ENCODE results near the gene RGPD3.
"Not testable (repeated sequence)": the region's sequence is repeated elsewhere in the genome, so short reads cannot be mapped to it uniquely, and the experiment has no call there.

RGPD3 gene

DNA sequence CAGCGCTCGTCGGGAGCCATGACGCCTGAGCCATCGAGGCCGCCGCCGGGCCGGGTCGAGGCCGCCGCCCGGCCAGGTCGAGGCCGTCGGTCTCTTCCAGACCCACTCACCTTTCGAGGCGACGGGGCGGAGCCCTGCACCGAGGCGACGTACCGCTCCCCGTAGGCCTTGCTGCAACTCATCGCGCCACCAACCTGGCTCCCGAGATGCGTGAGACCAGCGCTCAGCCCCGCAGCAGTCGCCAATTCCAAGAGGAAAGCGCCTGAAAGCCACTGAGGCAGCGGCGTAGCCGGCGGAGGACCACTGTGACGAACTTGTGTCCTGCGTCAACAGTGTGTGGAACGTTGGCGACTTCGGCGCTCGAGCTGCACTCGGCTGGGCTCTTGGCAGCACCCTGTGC lies at the start of gene RGPD3:
Gene RGPD3, minus strand, starts transcription at position 307 of the 400 bp plus-strand sequence. Its CDS starts 125 bp downstream, at position 182.
- not testable (repeated sequence) for DNase-seq (ENCODE audit: low read depth)

DNA sequence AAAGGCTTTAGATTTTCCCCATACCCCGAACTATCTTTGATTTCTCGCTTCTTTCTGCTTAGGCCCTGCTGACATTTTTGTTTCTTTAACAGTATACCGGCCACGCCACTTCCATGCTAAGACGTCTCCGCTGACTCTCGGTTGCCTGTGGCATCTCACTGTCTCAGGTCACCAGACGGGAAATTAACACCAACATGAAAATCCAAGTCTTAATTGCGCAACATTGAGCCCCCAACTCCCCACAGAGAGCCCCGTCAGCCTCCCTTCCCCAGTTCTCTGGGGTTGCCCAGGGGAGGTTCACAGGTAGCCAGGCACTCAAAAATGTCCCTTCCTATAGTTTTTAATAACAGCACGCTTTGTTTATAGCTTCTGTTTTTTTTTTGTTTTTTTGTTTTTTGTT lies 49.1 kb upstream of the RGPD3 start:
- DNase-seq (ENCODE audit: low read depth) = no peak

DNA sequence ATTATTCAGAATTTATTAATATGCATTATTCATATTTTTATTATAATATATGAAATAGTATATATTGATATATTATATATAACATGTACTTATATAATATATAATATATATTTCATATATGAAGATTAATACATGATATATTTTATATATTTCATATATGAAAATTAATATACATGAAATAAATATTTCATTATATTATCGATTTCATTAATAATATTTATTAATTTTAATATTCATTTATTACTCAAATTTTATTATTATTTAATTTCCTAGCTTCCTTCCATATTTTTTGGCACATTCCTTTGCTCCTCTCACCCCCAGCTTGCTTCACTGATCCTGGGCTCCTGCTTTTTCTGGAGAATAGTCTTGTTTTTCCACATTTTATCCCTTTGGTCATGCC lies 48.7 kb upstream of the RGPD3 start:
- DNase-seq (ENCODE audit: low read depth) = no peak

DNA sequence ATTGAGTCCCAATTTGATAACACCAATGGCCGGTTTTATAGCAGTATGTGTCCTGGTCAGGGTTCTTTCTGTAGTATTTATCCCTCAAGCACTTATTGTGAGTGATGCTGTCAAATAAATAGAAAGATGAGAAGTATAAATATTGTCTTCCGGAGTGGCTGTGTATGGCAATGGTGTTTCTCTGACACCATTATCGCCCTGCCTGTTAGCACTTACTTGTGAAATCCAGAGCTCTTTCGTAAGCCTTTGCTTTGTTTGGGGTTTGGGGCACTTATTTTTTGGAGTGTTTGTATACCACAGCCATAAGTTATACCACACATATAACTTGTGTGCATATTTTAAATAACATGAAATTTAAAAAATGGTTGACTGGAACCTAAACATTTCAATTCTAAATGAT lies 48.2 kb upstream of the RGPD3 start:
- no peak for DNase-seq (ENCODE audit: low read depth)

DNA sequence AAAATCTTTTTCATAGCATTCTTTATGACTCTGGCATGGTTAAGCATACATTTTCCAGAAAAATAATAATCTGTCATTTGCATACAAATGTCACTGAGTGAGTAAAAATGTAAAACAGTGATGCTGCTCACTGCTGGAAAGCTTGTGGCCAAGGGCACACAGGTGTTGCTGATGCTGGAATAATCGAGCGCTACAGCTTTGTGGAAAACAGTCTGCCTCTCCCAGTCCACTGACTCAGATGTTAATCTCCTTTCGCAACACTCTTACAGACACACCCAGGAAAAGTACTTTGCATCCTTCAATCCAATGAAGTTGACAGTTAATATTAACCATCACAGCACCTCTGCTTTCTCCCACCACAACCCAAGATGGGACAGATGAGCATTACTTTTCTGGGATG lies 46.6 kb upstream of the RGPD3 start:
- DNase-seq (ENCODE audit: low read depth) = peak; percentile 63

DNA sequence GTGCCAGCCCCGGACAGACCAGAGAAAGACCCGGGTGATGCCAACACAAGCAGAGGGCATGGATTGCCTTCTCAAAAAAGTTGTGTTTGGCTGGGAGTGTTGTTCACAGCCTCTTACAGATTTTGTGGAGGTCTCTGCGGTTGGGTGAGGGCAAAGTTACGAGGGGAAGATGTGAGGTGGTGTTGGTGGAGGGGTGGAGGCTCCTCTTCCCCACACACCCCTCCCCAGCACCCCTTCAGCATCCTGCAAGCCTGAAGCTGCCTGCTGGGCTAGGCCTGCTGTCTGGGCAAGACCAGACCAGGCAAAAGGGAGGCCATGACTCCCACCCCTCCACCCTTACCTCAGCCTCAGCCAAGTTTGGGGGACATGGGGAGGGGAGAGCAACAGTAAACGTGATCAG lies 45.2 kb upstream of the RGPD3 start:
- not testable (repeated sequence) for DNase-seq (ENCODE audit: low read depth)

DNA sequence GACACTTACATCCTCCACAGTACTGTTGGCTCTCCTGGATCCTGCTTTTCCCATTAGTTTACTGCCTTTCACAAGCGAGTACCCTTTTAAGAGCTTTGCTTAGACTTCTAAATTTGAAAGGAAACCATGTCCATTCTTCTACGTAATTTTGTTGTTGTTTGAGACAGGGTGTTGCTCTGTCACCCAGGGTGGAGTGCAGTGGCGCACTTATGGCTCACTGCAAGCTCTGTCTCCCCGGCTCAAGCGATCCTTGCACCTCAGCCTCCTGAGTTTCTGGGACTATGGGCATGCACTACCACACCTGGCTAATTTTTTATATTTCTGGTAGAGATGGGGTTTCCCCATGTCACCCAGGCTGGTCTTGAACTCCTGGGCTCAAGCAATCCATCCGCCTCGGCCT lies 43.7 kb upstream of the RGPD3 start:
- DNase-seq (ENCODE audit: low read depth) = not testable (repeated sequence)

DNA sequence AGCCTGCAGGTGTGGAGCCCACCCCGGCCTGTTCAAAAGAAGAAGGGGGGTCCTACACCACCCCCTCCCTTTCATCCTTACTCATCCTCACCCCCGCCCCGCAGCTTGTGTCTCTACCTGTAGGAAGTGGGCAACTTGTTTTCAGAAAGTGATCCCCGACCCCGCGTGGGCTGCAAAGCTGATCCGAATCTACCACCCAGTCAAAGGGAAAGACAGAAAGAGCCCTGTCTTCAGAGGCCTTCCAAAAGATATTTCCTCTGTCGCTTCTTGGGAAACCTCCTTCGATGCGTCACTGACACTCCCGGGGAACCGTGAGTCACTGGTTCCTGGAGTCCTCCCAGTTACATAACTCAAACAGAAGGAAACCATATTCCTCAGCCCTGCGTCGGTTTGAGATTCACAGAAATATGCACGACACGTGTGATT lies 43.3 kb upstream of the RGPD3 start:
- peak; percentile 84 for DNase-seq (ENCODE audit: low read depth)

DNA sequence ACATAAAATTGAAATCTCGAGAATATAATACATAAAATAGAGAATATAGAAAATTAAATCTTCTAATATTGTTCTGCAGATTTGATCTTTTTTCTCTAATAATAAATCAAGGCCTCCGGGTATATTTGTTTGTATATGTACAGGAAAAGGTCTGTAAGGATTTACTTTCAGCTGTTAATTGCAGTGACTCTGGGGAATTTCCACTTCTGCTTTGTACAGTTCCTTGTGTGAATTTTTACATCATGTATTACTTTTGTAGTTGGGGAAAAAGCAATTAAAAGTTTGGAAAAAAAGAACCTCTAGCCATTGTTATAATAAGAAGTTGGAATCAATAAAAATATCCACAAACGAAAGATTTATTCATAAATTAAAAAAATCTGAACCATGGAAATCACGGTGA lies 42.6 kb upstream of the RGPD3 start:
- not testable (repeated sequence) for DNase-seq (ENCODE audit: low read depth)

DNA sequence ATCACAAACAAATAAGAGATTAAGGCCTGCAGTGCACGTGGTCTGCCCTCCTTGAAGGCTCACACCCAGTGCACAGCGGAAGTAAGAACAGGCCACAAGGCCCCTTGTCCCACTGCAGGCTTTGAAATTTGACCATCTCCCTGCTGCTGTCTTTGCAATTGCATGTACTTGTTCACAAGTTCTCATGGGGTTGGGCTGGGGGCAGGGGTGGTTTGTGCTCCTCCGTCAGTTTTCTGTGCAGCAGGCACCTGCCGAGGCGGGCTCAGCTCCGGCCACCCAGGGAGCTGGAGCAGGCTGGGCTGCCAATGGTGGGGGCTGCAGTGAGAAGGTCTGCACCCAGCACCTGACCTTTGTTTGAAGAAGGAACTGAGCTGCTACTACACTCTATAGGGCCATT lies 41.2 kb upstream of the RGPD3 start:
- DNase-seq (ENCODE audit: low read depth) = not testable (repeated sequence)

DNA sequence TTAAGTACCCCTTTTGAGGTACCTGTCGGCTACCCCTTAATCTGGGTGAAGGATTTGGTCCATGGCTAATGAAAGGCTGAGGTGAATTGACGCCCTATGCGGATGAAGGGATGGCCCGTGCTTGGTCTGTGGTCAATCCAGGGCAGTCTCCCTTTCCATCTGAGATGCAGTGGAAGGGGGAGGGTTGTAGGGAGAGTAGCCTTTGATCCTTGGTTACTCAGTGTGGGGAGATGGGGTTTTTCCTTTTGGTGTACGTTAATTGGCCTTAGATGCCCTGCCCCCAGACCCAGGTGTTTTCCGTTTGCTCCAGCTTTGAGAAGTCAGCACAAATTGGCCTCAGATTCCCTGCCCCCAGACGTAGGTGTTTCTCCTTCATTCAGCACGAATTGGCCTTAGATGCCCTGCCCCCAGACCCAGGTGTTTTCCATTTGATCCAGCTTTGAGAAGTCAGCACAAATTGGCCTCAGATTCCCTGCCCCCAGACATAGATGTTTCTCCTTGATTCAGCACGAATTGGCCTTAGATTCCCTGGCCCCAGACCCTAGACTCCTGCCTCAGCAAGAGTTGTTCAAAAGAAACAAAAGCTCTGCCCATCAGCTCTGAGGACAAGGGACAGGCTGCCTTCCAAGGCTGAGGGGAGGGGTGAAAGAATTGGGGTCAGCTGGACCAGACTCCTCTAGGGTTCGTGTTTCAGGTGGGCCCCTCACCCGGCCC lies 40.6 kb upstream of the RGPD3 start:
- not testable (repeated sequence) for DNase-seq (ENCODE audit: low read depth)

DNA sequence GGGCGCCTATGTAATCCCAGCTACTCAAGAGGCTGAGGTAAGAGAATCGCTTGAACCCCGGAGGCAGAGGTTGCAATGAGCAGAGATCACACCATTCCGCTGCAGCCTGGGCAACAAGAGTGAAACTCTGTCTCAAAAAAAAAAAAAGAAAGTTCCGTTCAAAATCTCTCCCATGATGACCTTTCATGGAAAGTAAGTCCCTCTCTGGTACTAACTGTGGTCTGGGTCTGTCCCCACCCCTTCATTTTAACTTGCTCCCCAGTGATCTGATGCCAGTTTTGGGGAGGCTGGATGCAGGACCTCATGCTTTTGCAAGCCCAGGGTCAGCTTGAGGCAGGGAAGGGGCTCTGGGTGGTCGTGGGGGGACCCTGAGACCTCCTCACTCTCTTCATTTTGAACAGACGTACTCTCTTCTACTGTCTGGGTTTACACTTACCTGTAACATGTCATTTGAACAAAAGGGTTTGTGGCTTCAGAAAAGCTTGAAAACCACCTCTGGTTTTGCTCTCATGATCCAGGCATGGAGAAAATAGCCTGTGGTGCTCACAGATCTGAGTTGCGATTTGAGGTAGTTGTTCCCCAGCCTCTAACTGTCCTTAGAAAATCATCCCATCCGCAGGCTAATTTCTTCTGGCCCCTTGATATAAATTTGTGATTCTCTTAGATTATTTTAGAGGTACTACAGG lies 37.9 kb upstream of the RGPD3 start:
- DNase-seq (ENCODE audit: low read depth) = not testable (repeated sequence)

DNA sequence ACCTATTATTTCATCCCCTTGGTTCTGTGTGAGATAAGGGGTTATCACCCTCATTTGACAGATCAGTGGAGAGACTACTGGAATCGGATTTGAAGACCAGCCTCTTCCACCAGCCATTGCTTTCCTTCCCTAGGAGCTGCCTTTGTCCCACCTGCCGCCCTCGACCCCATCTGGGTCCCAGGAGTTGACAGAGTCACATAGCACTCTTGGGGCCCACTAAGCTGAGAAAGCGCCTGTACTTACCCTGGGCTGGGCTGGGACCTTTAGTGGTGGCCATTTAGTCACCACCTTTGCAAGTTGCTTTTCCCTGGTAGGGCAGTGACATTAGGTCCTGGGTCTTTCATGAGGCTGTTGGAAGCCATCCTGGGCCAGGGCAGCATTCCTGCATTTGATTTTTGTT lies 36.6 kb upstream of the RGPD3 start:
- DNase-seq (ENCODE audit: low read depth) = not testable (repeated sequence)

DNA sequence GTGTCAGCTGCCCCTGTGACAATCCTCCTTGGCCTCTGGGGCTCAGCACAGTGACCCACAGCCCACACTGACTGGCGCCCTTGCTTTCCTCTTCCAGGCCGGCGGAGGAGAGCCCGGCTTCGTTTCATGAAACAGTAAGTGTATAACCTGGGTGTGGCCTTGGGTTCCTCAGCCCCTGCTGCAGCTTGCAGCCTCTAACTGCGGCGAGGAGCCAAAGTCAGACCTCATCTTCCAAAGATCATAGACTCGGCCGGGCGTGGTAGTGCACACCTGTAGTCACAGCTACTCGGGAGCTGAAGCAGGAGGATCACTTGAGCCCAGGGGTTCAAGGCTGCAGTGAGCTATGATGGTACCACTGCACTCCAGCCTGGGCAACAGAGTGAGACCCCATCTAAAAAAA lies 36.0 kb upstream of the RGPD3 start:
- DNase-seq (ENCODE audit: low read depth) = not testable (repeated sequence)

DNA sequence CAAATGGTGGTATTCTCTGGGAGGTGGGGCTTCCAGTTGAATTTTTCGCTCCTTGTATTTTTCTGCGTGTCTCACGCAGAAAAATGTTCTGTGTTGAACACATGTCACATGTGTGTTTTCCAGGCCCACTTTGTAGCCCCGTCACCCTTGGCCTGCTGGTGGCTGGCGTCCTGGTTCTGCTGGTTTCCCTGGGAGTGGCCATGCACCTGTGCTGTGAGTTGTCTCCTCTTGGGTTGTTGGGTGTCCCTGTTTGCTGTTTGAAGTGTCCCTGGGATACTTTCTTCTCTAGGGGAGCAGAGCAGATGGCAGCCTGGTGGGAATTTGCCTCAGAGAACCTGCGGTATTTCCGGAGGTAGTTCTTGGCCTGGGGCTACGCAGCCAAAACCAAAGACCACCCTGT lies 34.1 kb upstream of the RGPD3 start:
- not testable (repeated sequence) for DNase-seq (ENCODE audit: low read depth)

DNA sequence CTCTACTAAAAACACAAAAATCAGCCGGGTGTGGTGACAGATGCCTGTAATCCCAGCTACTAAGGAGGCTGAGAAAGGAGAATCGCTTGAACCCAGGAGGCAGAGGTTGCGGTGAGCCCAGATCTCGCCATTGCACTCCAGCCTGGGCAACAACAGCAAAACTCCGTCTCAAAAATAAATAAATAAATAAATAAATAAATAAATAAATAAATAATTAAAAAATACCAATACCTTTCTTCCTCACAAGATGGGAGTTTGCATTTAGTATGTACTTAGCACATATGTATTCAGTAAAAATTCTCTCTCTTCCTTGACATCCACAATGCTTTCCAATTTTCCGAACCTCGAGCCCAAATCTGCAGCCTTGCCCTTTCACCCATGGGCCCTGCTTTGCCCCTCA lies 32.1 kb upstream of the RGPD3 start:
- DNase-seq (ENCODE audit: low read depth) = not testable (repeated sequence)

DNA sequence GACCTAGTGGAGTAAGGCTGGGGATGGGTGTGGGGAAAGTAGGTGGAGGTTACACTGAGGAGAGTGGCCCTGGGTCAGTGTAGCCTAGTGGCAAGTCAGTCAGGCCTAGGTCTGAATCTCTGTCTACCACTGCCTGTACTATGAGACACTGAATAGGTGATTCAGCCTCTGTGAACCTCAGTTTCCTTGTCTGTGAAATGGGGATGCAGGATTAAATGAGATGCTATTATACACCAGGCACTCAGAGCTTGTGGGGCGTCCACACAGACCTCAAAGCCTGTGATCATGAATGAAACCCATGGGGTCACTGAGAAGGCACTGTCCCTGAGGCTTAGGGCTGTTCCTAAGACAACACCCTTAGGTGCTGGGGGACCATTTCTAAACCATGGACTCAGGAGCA lies 30.3 kb upstream of the RGPD3 start:
- DNase-seq (ENCODE audit: low read depth) = not testable (repeated sequence)

DNA sequence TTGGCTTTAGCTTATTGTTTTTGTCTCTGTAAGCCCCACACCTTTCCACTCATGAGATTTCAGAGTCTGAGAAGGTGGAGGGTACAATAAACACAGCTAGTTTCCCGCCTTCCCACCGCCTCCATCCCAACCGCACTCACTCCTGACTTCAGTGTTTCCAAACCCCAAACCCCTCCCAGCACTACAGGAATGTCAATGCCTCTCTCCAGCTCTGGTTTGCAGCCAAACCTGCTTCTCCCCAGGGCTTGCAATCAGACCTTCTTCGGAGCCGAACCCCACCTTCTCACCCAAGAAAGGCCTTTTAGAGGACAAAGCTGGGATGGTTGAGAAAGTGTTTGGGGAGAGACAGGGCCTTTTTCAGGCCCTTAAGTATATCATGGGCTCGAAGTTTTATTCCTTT lies 24.7 kb upstream of the RGPD3 start:
- DNase-seq (ENCODE audit: low read depth) = not testable (repeated sequence)

DNA sequence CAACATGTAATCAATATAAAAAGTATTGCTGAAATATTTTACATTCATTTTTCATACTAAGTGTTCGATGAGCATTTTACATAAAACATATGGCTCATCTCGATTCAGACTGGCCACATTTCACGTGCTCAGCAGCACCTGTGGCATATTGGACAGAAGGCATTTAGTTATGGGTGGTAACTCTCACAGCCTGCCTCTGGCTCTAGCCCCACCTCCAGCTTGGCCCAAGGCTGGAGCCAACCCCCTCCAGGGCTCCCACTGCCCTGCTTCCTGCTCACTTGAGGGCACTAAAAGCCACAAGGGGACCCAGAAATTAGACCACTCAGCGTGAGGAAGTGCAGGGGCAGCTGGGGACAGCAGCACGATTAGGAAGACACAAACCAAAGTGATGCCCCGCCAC lies 24.2 kb upstream of the RGPD3 start:
- not testable (repeated sequence) for DNase-seq (ENCODE audit: low read depth)

DNA sequence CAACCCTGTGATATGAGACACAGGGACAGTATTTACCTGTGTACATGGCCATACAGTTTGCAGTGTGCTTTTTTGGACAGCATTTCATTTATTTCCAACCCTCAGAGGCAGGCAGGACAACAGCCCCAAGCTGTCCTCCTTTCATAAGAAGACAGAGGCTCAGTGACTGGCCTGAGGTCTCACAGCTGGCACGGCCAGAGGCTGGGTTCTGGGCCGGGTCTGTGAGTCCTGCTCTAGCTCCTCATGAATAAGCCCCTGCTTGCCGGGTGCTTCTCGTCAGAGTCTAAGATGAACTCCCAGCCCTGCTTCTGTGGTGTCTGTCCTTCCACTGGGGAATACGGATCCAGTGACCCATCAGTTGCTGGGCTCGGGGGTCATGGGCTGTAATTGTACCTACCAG lies 21.5 kb upstream of the RGPD3 start:
- not testable (repeated sequence) for DNase-seq (ENCODE audit: low read depth)

DNA sequence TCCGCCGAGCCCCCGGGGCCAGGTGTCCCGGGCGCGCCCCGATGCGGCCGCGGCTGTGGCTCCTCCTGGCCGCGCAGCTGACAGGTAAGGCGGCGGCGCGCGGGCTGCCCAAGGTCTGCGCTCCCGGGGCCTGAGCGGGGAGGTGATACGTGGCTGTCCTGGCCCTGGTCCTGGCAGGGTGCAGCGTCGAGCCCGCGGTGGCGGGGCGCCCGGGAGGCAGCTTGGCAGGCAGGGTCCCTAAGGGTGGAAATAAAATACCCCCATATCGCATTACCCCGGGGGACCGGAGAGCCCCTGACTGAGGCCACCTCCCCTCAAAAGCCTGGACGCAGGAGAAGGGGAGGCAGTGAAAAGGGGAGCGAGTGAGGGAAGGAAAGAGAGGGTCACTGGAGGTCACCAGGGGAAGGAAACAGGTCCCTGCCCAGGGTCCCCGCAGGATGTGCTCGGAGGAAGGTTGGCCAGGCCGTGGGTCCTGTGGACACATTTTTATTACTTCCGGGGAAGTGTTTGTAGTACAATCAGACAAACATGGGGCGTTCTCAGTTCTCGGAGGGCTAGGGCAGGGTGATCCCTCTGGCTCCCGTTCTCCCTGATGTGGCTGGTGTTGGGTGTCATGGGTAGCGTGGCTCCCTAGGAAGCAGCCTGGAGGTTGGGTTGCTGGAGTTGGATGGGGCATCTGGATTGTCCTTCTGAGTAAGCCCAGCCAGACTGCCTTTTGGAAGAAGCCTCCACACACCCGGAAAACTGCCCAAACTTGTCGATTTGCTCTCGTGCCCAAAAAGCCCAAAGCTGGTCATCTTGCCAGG lies 19.4 kb upstream of the RGPD3 start:
- DNase-seq (ENCODE audit: low read depth) = not testable (repeated sequence)

DNA sequence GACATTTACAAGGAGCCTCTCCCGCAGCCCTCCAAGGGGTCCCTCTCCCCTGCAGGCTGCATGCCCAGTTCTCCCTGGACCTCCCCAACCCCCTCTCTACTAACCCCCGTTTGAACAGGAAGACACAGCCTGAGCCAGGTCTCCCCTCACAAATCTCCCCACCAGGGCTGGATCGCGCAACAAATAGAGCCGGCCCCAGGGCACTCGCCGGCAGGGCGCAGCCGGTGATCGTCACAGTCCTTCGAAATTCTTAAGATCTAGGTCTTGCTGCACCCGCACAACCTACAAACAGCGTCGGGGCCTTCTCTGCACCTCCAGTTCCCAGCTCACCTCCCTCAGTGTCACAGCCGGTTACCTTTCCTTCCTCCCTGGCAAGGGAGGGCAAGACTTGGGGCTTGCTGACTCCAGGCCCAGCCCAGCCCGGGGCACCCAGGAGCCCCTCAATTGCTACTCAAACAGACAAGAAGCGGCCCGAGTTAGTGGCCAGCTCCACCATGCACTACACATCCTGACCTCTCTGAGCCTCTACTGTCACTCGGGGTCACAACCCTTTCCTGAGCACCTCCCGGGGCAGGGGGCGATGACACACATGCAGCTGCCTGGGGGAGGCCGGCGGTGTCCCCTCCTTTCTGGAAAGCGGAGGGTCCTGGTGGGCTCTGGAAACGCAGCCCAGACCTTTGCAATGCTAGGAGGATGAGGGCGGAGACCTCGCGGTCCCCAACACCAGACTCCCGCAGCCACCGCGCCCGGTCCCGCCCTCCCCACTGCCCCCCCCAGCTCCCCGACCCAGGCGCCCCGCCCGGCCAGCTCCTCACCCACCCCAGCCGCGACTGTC lies 18.6 kb upstream of the RGPD3 start, which contains the start of gene CD8B2:
Gene CD8B2, plus strand, starts transcription at position 814 of the 835 bp plus-strand sequence. CDS start 63 bp downstream, outside the sequence.
- not testable (repeated sequence) for DNase-seq (ENCODE audit: low read depth)

Measured in iris pigment epithelial cell (primary cell).